Liver (tissue), 9 donors: ENCODE results near the gene LDLRAD4. TPM values are rescaled to one million over a fixed set of nuclear protein-coding genes. Genes with fewer than 3 reads are reported as not detected.
A peak's percentile ranks its signal among the peaks of the same experiment; 100 is the strongest.

ENCODE experiments used
- DNase-seq: peaks from one replicate; pipeline ENCODE4 v3.0.0-alpha.2; 2017; ENCODE audit warnings: low spot score
- H3K27ac ChIP-seq, 2 donors: one replicate each; pipeline ENCODE4 v1.7.0; 2013; ENCODE audit warnings: inconsistent platforms in 2 of 2, low read length in 2 of 2, control low read depth in 1 of 2, low read depth in 1 of 2, mild to moderate bottlenecking in 1 of 2
- H3K27me3 ChIP-seq, 4 donors: one replicate each; pipeline versions ENCODE4 v1.6.1 to v1.7.0; 2013; ENCODE audit warnings: low read length in 3 of 4, inconsistent platforms in 1 of 4, mild to moderate bottlenecking in 1 of 4, moderate library complexity in 1 of 4; ENCODE audit not compliant: control insufficient read depth in 4 of 4, insufficient read depth in 4 of 4
- H3K36me3 ChIP-seq, 4 donors: one replicate each; pipeline versions ENCODE4 v1.6.1 to v1.7.0; 2013; ENCODE audit warnings: low read length in 3 of 4, mild to moderate bottlenecking in 3 of 4, low read depth in 1 of 4, moderate library complexity in 1 of 4; ENCODE audit not compliant: control insufficient read depth in 4 of 4, insufficient read depth in 3 of 4
- H3K4me1 ChIP-seq, 4 donors: one replicate each; pipeline versions ENCODE4 v1.6.1 to v1.7.0; 2013; ENCODE audit warnings: low read length in 3 of 4, mild to moderate bottlenecking in 3 of 4, moderate library complexity in 1 of 4; ENCODE audit not compliant: control insufficient read depth in 4 of 4, insufficient read depth in 4 of 4
- H3K4me3 ChIP-seq, 3 donors: one replicate each; pipeline versions ENCODE4 v1.6.1 to v1.7.0; 2013; ENCODE audit warnings: low read length in 3 of 3, control low read depth in 1 of 3, low read depth in 1 of 3, mild to moderate bottlenecking in 1 of 3
- H3K9ac ChIP-seq, 2 donors: one replicate each; pipeline ENCODE4 v1.7.0; 2013; ENCODE audit warnings: low read length in 2 of 2, mild to moderate bottlenecking in 2 of 2, moderate library complexity in 2 of 2, control low read depth in 1 of 2, low read depth in 1 of 2
- H3K9me3 ChIP-seq, 4 donors: one replicate each; pipeline versions ENCODE4 v1.6.1 to v1.7.0; 2013; ENCODE audit warnings: low read length in 3 of 4; ENCODE audit not compliant: control insufficient read depth in 4 of 4
- CTCF ChIP-seq: fragments of 150-350 bp; IDR thresholded peaks from 2 replicates; pipeline ENCODE4 v1.5.1; 2017; ENCODE audit warnings: improper control_type of control experiment, low read depth, low read length; ENCODE audit not compliant: missing input control
- FOXA1 ChIP-seq: IDR thresholded peaks from 2 replicates; pipeline ENCODE4 v1.6.1; 2016; ENCODE audit warnings: antibody characterized with exemption
- FOXA2 ChIP-seq: IDR thresholded peaks from 2 replicates; pipeline ENCODE4 v1.6.1; 2016; ENCODE audit warnings: antibody characterized with exemption
- GABPA ChIP-seq, 2 donors: IDR thresholded peaks in 1 of 2; conservative IDR thresholded peaks in 1 of 2; 2 replicates each; pipeline ENCODE4 v1.6.1; 2016; ENCODE audit warnings: antibody characterized with exemption in 2 of 2, mild to moderate bottlenecking in 1 of 2, moderate library complexity in 1 of 2
- HNF4A ChIP-seq, 2 donors: conservative IDR thresholded peaks; 2 replicates each; pipeline ENCODE4 v1.6.1; 2016; ENCODE audit warnings: antibody characterized with exemption in 2 of 2, mild to moderate bottlenecking in 2 of 2
- HNF4G ChIP-seq: IDR thresholded peaks from 2 replicates; pipeline ENCODE4 v1.6.1; 2016; ENCODE audit warnings: antibody characterized with exemption
- JUND ChIP-seq, 2 donors: IDR thresholded peaks; 2 replicates each; pipeline ENCODE4 v1.6.1; 2016; ENCODE audit warnings: antibody characterized with exemption in 2 of 2
- NR2F2 ChIP-seq: IDR thresholded peaks from 2 replicates; pipeline ENCODE4 v1.6.1; 2016; ENCODE audit warnings: antibody characterized with exemption
- RAD21 ChIP-seq, 2 donors: IDR thresholded peaks; 2 replicates each; pipeline ENCODE4 v1.6.1; 2016; ENCODE audit warnings: antibody characterized with exemption in 2 of 2, mild to moderate bottlenecking in 2 of 2
- RXRA ChIP-seq, 2 donors: IDR thresholded peaks; 2 replicates each; pipeline ENCODE4 v1.6.1; 2017 to 2018; ENCODE audit warnings: antibody characterized with exemption in 2 of 2, mild to moderate bottlenecking in 1 of 2
- SP1 ChIP-seq: IDR thresholded peaks from 2 replicates; pipeline ENCODE4 v1.6.1; 2018; ENCODE audit warnings: antibody characterized with exemption, mild to moderate bottlenecking
- TAF1 ChIP-seq: conservative IDR thresholded peaks from 2 replicates; pipeline ENCODE4 v1.6.1; 2016; ENCODE audit warnings: antibody characterized with exemption, mild to moderate bottlenecking
- YY1 ChIP-seq: IDR thresholded peaks from 2 replicates; pipeline ENCODE4 v1.6.1; 2016; ENCODE audit warnings: antibody characterized with exemption, mild to moderate bottlenecking
- WGBS: extraction: QIAGEN DNeasy Blood & Tissue Kit; methylation state at CpG from one replicate; pipeline ENCODE4 v1.1.7; 2013; 5-methylcytosine and 5-hydroxymethylcytosine counted together
- polyA plus RNA-seq, 2 donors: library from polyadenylated mRNA; stranded (reverse) in 1 of 2; unstranded in 1 of 2; fragments of 200-250 nt in 1 of 2; fragments of >200 nt in 1 of 2; fragmentation: Nextera tagmentation in 1 of 2; extraction: Ambion mirVana in 1 of 2; gene quantifications; one replicate each; pipeline versions ENCODE4 v1.2.1 to v1.2.3, GENCODE V29; 2013 to 2015
- total RNA-seq, 2 donors: library from RNA; depleted of rRNA; stranded (reverse); fragments of >200 nt; gene quantifications; one replicate each; pipeline ENCODE4 v1.2.3, GENCODE V29; 2014
- TF ChIP-seq, protein P1 (sequence below): IDR thresholded peaks from 2 replicates; pipeline ENCODE4 v1.6.1; 2016; ENCODE audit warnings: antibody characterized with exemption
- TF ChIP-seq, protein P2 (sequence below): IDR thresholded peaks from 2 replicates; pipeline ENCODE4 v1.6.1; 2016; ENCODE audit warnings: antibody characterized with exemption
- TF ChIP-seq, protein P3 (sequence below): IDR thresholded peaks from 2 replicates; pipeline ENCODE4 v1.6.1; 2016; ENCODE audit warnings: antibody characterized with exemption
- donor health status: healthy.
- donor health status: healthy.
- donor health status: healthy.
- donor health status: healthy.
- donor health status: healthy.

LDLRAD4 gene
- total RNA-seq (10 to 100 TPM; 15.6 to 41.7 TPM), polyA plus RNA-seq (1 to 10 TPM; 4.8 to 9.8 TPM)

GRCh38 chr18:13218368-13218991, at the start of gene LDLRAD4:
Gene LDLRAD4, plus strand, starts transcription at chr18:13218760.
- no peaks in the 10 kb centered on the region for H3K27me3 ChIP-seq
- peaks cover 18 to 66% (median 58%) of the 10 kb centered on the region in 4 donors for H3K4me1 ChIP-seq
- no peak for TF ChIP-seq HNF4A (conservative IDR thresholded peaks at IDR 0.05)
- TF ChIP-seq RAD21 (IDR thresholded peaks at IDR 0.05): peak in 1 of 2 donors; percentile 26
- H3K9ac ChIP-seq: peak within 1 kb of the TSS; percentile 30 to 65
- DNase-seq: peak; percentile 55
- H3K27ac ChIP-seq: peak within 1 kb of the TSS; percentile 60 to 85
- peak within 1 kb of the TSS; percentile 42 to 92 (median 67) for H3K4me3 ChIP-seq
- H3K36me3 ChIP-seq: no peaks in the 10 kb centered on the region
- H3K9me3 ChIP-seq: no peaks in the 10 kb centered on the region
- WGBS: under 1% methylated on average over 57 of the region's 57 CpGs

- Histone ChIP-seq H3K4me3 (no peak overlapping the region), H3K9ac (no peak overlapping the region), H3K4me1 (peaks cover 0 to 30% (median 10%) of the 10 kb centered on the region in 4 donors), H3K27ac (no peak overlapping the region), H3K9me3 (no peaks in the 10 kb centered on the region), H3K27me3 (no peaks in the 10 kb centered on the region), H3K36me3 (no peaks in the 10 kb centered on the region)
- TF ChIP-seq SP1 (no peak), FOXA2 (no peak), TAF1 (no peak), RXRA (IDR thresholded peaks at IDR 0.05) (no peak)
- 94% methylated on average over 14 of the region's 14 CpGs for WGBS
- DNase-seq: no peak
These were observed 44.9 kb upstream of the LDLRAD4 start for GRCh38 chr18:13173578-13174145.

DNA sequence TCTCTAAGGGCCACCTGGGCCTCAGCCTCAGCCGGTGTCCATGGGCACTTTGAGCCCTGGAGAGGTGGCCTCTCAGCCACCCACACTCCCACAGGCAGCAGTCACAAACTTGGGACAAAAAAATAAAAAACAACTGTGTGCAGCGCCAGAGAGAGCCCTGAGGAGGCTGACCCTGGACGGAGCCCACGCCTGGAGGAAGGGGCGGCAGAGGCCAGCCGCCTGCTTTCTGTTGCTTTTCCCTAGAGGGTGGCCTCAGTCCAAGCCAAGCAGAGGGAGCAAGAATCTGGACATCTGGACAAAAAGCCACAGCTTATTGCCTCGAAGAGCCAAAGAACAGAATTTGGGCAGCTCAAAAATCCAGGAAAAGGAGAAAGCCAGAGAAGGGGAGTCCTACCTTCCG, 43.3 kb upstream of the LDLRAD4 start:
- Histone ChIP-seq H3K27me3 (no peaks in the 10 kb centered on the region), H3K4me3 (no peak overlapping the region), H3K9ac (peak overlapping the region; percentile 47 to 52), H3K9me3 (no peaks in the 10 kb centered on the region), H3K36me3 (no peaks in the 10 kb centered on the region), H3K4me1 (peaks cover 6 to 43% (median 15%) of the 10 kb centered on the region in 4 donors), H3K27ac (peak overlapping the region; percentile 92 to 95)
- DNase-seq: no peak
- 33% methylated on average over 8 of the region's 8 CpGs for WGBS
- TF ChIP-seq JUND (IDR thresholded peaks at IDR 0.05) (no peak), TAF1 (no peak), FOXA1 (no peak)

- Histone ChIP-seq H3K4me3 (no peak overlapping the region), H3K27me3 (no peaks in the 10 kb centered on the region), H3K27ac (peak overlapping the region; percentile 92 to 95), H3K36me3 (no peaks in the 10 kb centered on the region), H3K4me1 (peaks cover 6 to 48% (median 19%) of the 10 kb centered on the region in 4 donors), H3K9ac (peak overlapping the region; percentile 47 to 52), H3K9me3 (no peaks in the 10 kb centered on the region)
- DNase-seq: no peak
- 57% methylated on average over 6 of the region's 6 CpGs for WGBS
- peak; percentile 96 for TF ChIP-seq YY1
- TF ChIP-seq GABPA (IDR thresholded peaks at IDR 0.05 in 1 of 2, conservative IDR thresholded peaks at IDR 0.05 in 1 of 2): peak in 1 of 2 donors; percentile 36
- TF ChIP-seq HNF4G: peak; percentile 87
- peak; percentile 98 for TF ChIP-seq FOXA1
- no peak for TF ChIP-seq CTCF
- TF ChIP-seq RXRA (IDR thresholded peaks at IDR 0.05): peak; percentile 89 to 90
- TF ChIP-seq, protein P1, sequence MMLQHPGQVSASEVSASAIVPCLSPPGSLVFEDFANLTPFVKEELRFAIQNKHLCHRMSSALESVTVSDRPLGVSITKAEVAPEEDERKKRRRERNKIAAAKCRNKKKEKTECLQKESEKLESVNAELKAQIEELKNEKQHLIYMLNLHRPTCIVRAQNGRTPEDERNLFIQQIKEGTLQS: peak; percentile 78
- no peak for TF ChIP-seq TAF1
- TF ChIP-seq, protein P2, sequence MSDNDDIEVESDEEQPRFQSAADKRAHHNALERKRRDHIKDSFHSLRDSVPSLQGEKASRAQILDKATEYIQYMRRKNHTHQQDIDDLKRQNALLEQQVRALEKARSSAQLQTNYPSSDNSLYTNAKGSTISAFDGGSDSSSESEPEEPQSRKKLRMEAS: peak; percentile 78
- peak in 1 of 2 donors; percentile 35 for TF ChIP-seq RAD21 (IDR thresholded peaks at IDR 0.05)
- TF ChIP-seq, protein P3, sequence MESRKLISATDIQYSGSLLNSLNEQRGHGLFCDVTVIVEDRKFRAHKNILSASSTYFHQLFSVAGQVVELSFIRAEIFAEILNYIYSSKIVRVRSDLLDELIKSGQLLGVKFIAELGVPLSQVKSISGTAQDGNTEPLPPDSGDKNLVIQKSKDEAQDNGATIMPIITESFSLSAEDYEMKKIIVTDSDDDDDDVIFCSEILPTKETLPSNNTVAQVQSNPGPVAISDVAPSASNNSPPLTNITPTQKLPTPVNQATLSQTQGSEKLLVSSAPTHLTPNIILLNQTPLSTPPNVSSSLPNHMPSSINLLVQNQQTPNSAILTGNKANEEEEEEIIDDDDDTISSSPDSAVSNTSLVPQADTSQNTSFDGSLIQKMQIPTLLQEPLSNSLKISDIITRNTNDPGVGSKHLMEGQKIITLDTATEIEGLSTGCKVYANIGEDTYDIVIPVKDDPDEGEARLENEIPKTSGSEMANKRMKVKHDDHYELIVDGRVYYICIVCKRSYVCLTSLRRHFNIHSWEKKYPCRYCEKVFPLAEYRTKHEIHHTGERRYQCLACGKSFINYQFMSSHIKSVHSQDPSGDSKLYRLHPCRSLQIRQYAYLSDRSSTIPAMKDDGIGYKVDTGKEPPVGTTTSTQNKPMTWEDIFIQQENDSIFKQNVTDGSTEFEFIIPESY: peak; percentile 83
- TF ChIP-seq NR2F2: no peak
- TF ChIP-seq JUND (IDR thresholded peaks at IDR 0.05): peak; percentile 71 to 93
These were observed 42.8 kb upstream of the LDLRAD4 start for GRCh38 chr18:13175754-13176210.
